Superior temporal gyrus (tissue), 1 donor: ENCODE data around the gene NKX2-3.

Experiments used
- DNase-seq: peaks from one replicate; pipeline ENCODE4 v3.0.0-alpha.2; 2016; ENCODE audit errors: extremely low spot score

The NKX2-3 gene

GRCh38 chr10:99537989-99538917, 5.5 kb downstream of the NKX2-3 start:
- DNase-seq = no peak

- DNase-seq = no peak
Observed at GRCh38 chr10:99539120-99539519, 6.4 kb downstream of the NKX2-3 start.

- no peak for DNase-seq
Observed at GRCh38 chr10:99539820-99540219, 7.1 kb downstream of the NKX2-3 start.

GRCh38 chr10:99540306-99540656, 7.5 kb downstream of the NKX2-3 start:
- no peak for DNase-seq

- no peak for DNase-seq
Observed at GRCh38 chr10:99540657-99541531, 8.2 kb downstream of the NKX2-3 start.

GRCh38 chr10:99544322-99544721, 11.6 kb downstream of the NKX2-3 start:
- no peak for DNase-seq

- DNase-seq = no peak
Observed at GRCh38 chr10:99548041-99548530, 15.3 kb downstream of the NKX2-3 start.

GRCh38 chr10:99551158-99551557, 18.4 kb downstream of the NKX2-3 start:
- no peak for DNase-seq

GRCh38 chr10:99551616-99552015, 18.9 kb downstream of the NKX2-3 start:
- DNase-seq = no peak

- DNase-seq = no peak
Observed at GRCh38 chr10:99555371-99555770, 22.6 kb downstream of the NKX2-3 start.

GRCh38 chr10:99555825-99556523, 23.2 kb downstream of the NKX2-3 start:
- no peak for DNase-seq

GRCh38 chr10:99557044-99557443, 24.3 kb downstream of the NKX2-3 start:
- no peak for DNase-seq

GRCh38 chr10:99558708-99559107, 26.0 kb downstream of the NKX2-3 start:
- no peak for DNase-seq

- DNase-seq = peak; percentile 80
Observed at GRCh38 chr10:99560277-99561126, 27.8 kb downstream of the NKX2-3 start.

- DNase-seq = no peak
Observed at GRCh38 chr10:99562631-99563030, 29.9 kb downstream of the NKX2-3 start.

- no peak for DNase-seq
Observed at GRCh38 chr10:99564361-99564760, 31.6 kb downstream of the NKX2-3 start.

- DNase-seq = peak; percentile 16
Observed at GRCh38 chr10:99565166-99565565, 32.4 kb downstream of the NKX2-3 start.

- no peak for DNase-seq
Observed at GRCh38 chr10:99569253-99569939, 36.7 kb downstream of the NKX2-3 start.

- DNase-seq = no peak
Observed at GRCh38 chr10:99569961-99570360, 37.2 kb downstream of the NKX2-3 start.

- DNase-seq = no peak
Observed at GRCh38 chr10:99571816-99572215, 39.1 kb downstream of the NKX2-3 start.
